Stimulated activated naive CD4-positive, alpha-beta T cell treated with Interleukin-2 at 50 U/mL for 16 hours (primary cell): ENCODE results near the gene FMN1.

Experiments
- DNase-seq: peaks from one replicate; lab custom pipeline; 2025; lab: John Stamatoyannopoulos, UW

The FMN1 gene

GRCh38 chr15:33048255-33048654 is 146.3 kb downstream of the FMN1 start:
- DNase-seq = no peak

GRCh38 chr15:33047077-33047476 is 147.4 kb downstream of the FMN1 start:
- no peak for DNase-seq

DNA sequence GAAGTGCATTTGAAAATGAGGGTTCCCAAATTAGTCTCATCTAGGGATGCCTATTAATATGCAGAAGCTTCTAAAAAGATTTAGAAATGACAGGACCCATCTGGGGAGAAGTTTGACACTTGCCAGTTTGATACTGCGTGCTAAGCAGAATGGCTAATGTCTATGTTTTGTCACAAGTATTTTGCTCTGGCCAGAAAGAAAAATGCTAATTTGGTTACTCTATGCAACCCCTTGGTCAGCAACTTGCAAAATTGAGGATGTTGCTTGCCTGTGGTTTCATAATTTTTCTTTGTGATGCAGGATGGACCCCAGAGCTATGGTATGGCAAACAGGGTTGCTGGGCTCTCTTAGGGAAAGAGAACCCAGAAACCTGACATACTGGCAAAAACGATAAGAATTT is 148.2 kb downstream of the FMN1 start:
- DNase-seq = no peak

- DNase-seq = no peak
Measured at GRCh38 chr15:33045066-33045810, 149.3 kb downstream of the FMN1 start.

DNA sequence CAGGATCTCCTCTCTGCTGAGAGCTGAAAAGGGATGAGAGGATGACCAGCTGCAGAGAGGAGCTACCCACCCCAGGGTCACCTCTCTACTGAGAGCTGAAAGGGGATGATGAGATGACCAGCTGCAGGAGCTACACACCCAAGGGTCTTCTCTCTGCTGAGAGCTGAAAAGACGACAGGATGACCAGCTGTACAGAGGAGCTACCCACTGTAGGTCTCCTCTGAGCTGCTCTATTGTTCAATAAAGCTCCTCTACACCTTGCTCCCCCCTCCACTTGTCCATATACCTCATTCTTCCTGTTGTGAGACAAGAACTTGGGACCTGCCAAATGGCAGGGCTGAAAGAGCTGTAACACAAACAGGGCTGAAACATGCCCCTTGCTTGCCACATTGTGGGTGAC is 149.9 kb downstream of the FMN1 start:
- DNase-seq = no peak

- DNase-seq = no peak
Measured at GRCh38 chr15:33043636-33044035, 150.9 kb downstream of the FMN1 start.

DNA sequence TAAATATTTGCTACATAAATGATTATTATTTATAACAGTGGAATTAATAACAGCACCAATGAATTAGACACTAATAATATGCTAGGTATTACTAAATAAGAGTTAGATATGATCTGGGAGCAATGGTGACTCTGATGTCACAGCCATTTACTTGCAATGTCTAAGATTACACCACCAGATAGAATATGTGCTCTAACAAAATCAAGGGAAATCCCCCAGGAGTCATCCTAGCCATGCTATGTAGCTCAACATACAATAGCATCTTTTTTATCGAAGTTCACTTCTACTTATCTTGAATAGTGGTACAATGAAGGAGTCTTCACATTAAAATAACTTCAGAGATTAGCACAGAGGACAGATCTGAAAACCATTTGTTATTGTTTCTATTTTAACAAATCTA is 154.0 kb downstream of the FMN1 start:
- DNase-seq = no peak

- DNase-seq = no peak
Measured at GRCh38 chr15:33034588-33034987, 159.9 kb downstream of the FMN1 start.

- no peak for DNase-seq
Measured at GRCh38 chr15:33032053-33032452, 162.5 kb downstream of the FMN1 start.

DNA sequence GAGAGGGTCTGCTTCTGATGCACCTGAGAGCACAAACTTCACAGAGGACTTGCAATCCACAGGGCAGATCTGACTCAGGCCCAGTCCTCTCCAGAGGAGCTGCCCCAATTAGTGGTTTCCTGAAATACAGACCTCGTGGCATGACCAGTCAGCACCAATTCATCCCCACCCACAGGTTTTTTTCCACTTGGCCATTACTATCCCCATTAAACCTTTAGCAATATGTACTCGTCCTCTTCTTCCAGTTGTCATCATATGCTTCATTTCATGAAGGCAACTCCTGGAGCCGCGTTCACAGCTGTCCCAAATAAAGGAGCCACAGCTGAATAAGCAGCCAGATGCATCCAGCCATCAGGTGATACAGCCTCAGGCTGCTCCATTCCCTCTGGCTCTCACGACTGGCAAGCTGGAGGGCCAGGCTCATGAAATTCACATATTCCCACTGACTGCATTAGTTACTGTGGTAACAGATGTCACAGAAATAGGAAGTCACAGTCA is 163.1 kb downstream of the FMN1 start:
- no peak for DNase-seq

- DNase-seq = no peak
Measured at GRCh38 chr15:33030315-33030714, 164.2 kb downstream of the FMN1 start.

DNA sequence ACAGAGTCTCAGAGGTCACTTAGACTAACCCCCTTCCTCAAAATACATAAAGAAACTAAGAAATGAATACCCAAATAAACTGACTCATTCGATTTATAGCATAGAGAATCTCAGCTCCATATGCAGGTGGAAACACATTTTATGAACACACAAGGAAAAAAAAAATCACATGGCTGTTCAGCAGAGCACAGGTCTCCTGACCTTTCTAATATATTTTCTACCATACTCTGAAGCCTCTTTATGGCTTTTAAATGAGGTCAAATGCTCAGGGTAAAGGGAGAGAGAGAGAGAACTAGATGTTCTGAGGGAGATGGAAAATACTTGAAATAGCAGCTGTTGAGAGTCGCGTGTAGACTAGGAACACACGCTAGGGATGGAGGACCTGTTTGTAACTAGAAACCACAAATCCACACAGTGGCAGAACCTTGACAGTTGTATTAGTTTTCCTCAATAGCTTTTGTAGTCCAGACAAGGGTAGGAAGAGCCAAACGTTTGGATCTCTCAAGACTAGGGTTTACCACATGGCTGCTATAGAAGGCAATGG is 165.3 kb downstream of the FMN1 start:
- no peak for DNase-seq

- no peak for DNase-seq
Measured at GRCh38 chr15:33028495-33028894, 166.0 kb downstream of the FMN1 start.

DNA sequence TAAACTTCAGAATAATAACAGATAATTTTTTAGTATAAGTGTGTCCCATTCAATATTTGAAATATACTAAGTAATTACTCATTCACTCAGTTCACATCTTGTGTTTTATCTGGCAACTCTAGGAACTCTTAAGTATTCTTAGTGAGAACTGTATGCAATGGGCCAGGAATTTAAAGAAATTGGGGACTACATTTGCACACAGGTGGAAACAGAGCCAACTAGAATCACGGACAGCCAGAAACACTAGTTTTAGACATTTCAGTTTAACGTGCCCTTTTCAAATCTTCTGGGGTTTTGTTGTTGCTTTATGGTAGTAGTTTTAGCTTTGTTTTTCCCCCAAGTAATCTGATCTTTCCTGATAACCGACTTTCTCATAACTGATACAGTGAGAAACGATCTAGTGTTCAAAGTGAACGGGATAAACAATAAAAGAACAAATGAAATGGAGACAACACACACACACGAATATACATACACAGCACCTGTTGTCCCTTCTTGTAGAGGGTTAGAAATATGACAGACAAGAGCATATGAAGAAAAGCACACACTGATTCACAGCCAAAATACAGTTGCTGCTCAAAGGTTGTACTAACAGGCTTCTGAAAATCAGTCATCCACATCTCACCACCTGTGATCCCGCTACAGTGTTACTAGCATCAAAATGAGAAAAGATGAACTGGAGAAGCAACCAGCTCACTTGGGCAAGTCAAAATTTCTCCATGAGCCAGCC is 167.0 kb downstream of the FMN1 start:
- DNase-seq = no peak

DNA sequence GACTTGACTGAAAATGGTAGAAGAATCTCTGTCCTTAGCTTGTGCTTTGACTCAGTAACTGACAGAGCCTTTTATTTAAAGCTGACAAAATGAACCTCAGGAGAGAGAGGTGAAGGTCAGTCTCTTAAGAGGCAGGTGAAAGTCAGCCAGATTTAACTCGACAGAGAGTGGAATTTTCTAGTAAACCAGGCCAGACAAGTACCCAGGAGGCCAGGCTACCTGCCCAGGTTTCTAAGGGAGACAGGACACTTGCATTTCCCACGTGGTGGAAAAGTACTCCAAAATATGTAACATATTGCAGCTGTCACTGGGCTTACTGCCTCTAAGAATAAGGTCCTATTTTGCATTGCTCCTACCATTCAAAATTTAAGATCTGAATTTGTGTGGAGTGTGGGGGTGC is 167.9 kb downstream of the FMN1 start:
- no peak for DNase-seq

GRCh38 chr15:33022629-33023028 is 171.9 kb downstream of the FMN1 start:
- no peak for DNase-seq

DNA sequence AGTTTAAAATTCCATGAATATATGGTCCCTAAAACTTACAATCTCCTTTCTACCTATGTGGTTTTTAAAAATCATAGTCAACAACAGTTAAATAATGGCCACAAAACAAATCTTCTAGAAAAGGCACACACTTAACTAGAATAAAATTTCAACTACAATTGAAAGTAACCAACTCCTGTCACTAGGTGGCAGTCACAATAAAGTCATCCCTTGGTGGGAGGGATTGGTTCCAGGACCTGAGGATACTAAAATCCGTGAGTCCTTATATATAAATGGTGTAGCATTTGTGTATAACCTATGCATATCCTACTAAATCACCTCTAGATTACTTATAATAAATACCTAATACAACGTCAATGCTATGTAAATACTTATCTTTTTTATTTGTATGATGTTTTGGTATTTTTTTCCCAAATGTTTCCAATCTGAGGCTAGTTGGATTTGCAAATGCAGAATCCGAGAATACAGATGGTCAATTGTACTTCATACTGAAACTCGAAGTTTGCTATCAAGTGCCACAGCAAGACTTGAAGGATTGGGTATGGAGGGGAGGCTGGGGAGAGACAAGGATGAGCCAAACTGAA is 172.6 kb downstream of the FMN1 start:
- DNase-seq = no peak

DNA sequence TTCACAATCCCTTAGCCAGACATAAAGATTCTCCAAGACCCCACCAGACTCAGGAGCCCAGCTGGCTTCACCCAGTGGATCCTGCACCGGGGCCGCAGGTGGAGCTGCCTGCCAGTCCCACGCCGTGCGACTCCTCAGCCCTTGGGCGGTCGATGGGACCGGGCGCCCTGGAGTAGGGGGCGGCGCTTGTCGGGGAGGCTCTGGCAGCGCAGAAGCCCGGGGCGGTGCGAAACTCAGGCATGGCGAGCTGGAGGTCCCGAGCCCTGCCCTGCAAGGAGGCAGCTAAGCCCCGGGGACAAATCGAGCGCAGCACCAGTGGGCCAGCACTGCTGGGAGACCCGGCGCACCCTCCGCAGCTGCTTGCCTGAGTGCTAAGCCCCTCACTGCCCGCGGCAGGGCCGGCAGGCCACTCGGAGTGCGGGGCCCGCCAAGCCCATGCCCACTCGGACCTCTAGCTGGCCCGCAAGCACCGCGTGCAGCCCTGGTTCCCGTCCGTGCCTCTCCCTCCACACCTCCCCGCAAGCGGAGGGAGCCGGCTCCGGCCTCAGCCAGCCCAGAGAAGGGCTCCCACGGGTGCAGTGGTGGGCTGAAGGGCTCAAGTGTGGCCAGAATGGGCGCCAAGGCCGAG is 175.0 kb downstream of the FMN1 start:
- no peak for DNase-seq

GRCh38 chr15:33016405-33017024 is 178.0 kb downstream of the FMN1 start:
- DNase-seq = no peak

GRCh38 chr15:33014586-33014985 is 179.9 kb downstream of the FMN1 start:
- no peak for DNase-seq

DNA sequence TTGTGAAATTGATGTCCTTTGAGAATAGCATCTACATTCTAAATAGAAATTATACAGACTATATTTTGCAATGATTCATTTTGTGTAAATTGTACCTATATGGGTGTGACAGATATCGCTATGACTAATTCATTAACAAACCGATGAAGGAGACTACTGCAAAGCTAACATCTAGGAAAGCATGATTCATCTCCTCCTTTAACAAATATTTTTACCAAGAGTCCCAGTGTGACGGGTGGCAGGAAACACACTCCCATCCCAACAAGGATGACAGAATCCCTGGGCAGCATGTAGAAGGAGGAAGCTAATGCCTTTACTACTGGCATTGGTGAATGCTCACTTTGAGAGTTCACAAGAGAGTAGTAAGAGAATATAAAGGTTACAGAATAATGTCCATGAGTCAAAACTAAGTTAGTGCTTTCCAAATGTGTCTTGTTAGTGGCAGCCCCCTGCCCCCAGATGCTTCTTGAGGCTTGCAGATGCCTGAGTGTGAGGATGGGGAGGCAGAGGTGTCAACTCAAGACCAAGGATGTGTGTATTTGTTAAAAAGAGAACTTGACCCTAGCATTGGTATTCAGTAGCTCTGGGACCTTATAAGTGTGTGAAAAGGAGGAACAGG is 180.6 kb downstream of the FMN1 start:
- no peak for DNase-seq
